ENCODE results near the gene FHOD3.

FHOD3 gene

GRCh38 chr18:36769611-36770314 is 472.2 kb downstream of the FHOD3 start:
- no peak for DNase-seq

GRCh38 chr18:36770315-36770946 is 472.9 kb downstream of the FHOD3 start:
- DNase-seq, result no peak

GRCh38 chr18:36771245-36771644 is 473.7 kb downstream of the FHOD3 start:
- DNase-seq, result no peak

GRCh38 chr18:36772241-36772723 is 474.8 kb downstream of the FHOD3 start:
- no peak for DNase-seq

GRCh38 chr18:36775396-36775795 is 477.9 kb downstream of the FHOD3 start:
- no peak for DNase-seq

DNA sequence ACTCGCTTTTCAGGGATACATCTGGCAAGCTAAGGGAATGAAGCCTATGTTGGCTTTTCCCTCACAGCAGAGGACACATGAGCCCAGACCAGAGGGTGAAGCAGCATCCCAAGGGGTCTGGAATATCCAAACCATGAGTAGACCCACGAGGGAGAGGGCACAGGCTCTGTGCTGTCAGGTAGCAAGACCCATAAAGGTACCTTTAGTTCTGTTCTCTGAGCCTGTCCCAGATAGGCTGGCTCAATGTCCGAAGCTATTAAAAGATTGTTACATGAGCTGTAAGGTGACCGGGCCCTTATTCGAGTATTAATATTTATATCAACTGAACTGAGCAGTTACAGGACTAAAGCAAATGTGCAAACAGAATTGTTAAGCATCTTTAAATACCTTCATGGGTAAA is 479.1 kb downstream of the FHOD3 start:
- DNase-seq, result no peak

- DNase-seq, result no peak
These were observed 480.1 kb downstream of the FHOD3 start for GRCh38 chr18:36777566-36777965.

DNA sequence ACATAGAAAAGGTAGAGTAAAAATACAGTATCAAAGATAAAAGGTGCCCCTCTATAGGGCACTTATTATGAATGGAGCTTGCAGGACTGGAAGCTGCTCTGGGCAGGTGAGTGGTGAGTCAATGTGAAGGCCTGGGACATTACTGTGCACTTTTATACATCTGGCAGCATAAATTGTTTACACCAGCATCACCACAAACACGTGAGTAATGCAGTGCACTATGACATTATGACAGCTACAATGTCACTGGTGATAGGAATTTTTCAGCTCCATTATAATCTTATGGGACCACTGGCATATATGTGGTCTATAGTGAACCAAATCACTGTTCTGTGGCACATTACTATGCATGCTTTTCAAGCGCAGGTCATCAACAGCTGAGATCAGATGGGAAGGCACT is 483.2 kb downstream of the FHOD3 start:
- no peak for DNase-seq

GRCh38 chr18:36782710-36783109 is 485.2 kb downstream of the FHOD3 start:
- DNase-seq, result no peak

DNA sequence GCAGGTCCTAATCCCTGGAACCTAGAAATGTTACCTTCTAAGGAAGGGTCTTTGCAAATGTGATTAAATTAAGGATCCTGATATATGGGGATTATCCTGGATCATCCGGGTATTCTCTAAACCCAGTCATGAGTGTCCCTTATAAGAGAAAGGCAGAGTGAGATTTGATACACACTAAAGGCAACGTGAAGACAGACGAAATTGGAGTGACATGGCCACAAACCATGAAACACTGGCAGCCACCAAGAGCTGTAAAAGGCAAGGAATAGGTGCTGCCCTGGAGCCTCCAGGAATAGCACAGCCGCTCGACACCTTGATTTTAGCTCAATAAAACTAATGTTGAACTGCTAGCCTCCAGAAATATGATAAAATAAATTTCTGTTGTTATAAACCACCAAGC is 486.3 kb downstream of the FHOD3 start:
- no peak for DNase-seq

- no peak for DNase-seq
These were observed 489.2 kb downstream of the FHOD3 start for GRCh38 chr18:36786686-36787085.

DNA sequence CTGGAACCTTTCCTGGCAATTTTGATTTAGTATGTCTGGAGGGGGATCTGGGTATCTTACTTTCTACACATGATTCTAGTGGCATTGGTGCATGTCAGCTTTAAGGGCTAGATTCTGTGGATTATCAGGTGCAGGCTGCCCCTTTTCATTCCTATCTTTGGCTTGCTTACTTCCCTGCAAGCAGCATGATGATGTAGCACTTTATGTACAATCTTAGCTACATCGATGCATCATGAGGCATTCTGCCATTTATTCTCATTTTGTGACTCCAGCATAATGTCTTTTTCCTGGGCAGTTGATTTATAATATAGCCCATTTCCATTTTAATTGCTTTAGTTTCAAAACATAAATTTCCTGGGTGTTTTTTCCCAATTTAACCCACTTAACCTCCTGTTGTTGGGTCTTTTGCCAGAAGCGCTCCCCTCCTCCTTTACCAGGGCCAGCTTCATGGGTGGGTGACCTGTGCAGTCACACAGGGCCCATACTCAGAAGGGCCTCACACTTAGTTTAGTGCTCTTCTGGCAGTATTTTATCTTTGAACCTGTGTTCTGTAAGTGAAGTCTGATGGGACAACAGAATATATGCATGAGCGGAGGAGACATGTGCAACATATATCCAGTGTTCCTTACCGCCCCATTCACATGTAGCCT is 495.2 kb downstream of the FHOD3 start:
- DNase-seq, result no peak

DNA sequence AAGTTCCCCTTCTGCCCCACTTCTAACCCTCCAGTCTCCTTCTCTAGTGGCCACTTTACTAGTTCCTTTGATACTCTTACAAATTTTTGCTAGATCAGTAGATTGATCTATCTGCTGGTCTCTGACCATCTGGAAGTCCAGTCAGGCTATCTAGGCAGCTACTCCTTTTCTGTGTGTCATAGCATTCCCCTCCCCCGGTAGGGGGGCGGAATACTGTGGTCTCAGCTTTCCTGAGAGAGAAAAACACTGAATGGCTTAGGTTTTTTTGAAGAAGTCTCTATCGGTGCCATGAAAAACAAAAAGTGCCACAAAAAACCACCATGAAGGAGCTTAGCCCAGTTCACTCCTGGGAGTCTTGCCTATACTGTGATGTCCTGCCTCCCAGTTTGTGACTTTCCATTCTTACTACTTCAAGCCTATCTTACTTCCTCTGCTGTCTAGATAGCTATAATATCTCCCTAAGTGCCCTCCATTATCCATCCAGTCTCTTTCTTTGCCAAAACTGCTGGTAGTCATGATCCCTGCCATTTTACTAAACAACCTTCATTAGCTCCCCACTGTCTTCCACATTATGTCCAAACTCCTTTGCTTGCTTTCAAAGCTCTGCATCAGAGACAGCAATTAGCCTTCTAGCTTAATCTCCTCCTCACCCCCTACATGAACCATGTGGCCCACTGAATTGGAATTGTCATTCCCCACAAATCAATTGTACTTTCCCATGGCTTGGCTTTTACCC is 501.4 kb downstream of the FHOD3 start:
- no peak for DNase-seq

GRCh38 chr18:36805105-36805504 is 507.6 kb downstream of the FHOD3 start:
- DNase-seq, result no peak

- DNase-seq, result no peak
These were observed 511.2 kb downstream of the FHOD3 start for GRCh38 chr18:36808681-36809080.

GRCh38 chr18:36809590-36810381 is 512.3 kb downstream of the FHOD3 start:
- peak; percentile 8 to 11 for DNase-seq

DNA sequence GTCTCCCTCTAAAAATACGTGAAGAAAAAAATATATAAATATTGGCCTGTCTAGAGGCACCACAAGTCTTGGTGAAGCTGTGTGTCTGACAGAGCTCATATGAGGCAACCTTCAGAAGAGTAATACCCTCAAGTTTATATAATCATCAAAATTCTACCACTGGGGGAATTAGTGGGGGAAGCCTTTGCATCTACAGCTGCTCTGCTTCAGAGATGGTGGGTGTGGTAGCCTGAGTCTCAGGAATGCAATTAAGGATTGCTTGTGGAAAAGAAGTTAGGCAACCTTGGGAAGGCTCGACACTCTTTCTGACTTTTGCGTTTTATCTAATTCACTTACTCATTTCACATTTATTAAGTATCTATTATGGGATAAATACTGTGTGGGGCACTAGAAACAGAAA is 513.9 kb downstream of the FHOD3 start:
- no peak for DNase-seq

DNA sequence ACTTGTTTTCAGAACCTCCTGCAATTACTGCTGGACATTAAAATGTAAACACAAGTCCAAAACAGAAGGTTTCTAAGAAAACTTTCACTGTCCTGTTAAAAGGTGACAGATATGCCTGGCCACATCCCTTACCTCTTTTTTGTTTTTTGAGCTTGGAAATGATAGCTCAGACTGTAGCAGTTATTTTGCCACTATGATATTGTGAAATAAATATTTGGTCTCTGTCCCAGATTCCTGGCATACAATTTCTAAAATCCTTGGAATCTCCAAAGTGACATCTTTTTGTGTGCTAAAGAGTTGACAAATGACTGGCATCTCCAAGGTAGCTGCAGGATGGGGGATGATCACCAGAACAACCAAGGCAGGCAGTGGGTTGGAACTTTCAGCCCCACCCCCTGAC is 514.4 kb downstream of the FHOD3 start:
- no peak for DNase-seq

DNA sequence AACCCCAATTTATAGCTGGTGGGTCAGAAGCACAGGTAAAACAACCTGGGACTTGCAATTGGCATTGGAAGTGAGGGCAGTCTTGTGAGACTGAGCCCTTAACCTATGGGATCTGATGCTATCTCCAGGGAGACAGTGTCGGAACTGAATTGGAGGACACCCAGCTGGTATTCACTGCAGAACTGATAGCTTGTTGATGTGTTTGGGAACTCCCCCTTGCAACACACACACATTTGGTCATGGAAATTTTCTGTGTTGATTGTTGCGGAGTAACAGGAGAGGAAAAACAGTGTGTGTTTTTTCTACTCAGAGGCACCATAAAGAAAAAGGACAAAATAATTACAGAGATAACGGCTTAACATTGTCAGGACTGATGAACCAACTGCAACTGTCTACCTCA is 515.2 kb downstream of the FHOD3 start:
- no peak for DNase-seq

DNA sequence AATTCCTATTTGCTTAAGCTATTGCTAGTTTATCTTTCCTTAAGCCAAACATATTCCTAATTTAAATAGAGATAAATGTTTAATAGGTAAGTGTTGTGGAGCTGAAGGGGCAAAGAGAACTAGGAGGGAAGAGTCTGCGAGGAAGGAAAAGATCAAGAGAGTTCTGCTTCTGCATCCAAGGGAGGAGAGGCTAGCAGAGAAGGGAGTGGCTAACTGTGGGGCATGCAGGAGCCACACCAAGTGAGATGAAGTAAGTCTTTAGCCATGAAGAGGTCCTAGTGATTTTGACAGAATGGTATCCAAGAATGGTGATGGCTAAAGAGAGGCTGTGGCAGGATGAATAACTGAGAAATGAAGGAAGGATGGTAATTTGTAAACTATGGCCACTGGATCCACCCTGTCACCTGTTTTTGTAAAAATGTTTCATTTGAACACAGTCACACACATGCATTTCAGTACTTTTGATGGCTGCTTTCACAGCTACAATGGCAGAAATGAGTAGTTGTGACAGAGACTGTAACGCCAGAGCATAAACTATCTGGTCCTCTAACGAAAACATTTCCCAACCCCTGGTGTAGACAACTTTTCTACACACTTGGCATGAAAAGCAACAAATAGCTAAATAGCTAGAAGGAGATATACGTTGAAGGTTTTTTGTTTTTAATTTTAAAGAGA is 515.7 kb downstream of the FHOD3 start:
- no peak for DNase-seq

- no peak for DNase-seq
These were observed 516.3 kb downstream of the FHOD3 start for GRCh38 chr18:36813824-36814223.

- DNase-seq, result no peak
These were observed 517.5 kb downstream of the FHOD3 start for GRCh38 chr18:36814994-36815393.

Data from stimulated activated CD4-positive, alpha-beta T cell treated with anti-CD3 and anti-CD28 coated beads, Interleukin-2, amount 100 ng/mL, for 48 hours (primary cell).